ENCODE results near the gene DYNLT5.
"Not testable (repeated sequence)": the region's sequence is repeated elsewhere in the genome, so short reads cannot be mapped to it uniquely, and the experiment has no call there.

Gene DYNLT5

DNA sequence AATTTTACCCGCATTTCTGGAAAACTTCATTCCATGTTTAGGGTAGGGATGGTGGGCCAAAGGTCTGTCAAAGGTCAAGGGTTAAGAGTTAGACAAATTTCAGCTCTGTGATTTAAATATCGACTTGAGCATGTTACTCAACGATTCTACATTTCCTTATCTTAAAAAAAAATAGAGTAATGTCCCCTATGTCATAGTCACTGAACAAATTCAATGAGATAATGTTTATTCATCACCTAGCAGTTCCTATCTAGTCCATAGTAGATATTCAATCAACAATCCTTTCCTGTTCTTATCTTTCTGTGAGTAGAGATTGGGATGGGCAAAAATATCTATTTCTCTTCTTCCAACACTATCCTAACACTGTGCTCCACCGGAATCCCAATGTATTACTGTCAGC is 1.1 kb upstream of the DYNLT5 start:
- DNase-seq = no peak

DNA sequence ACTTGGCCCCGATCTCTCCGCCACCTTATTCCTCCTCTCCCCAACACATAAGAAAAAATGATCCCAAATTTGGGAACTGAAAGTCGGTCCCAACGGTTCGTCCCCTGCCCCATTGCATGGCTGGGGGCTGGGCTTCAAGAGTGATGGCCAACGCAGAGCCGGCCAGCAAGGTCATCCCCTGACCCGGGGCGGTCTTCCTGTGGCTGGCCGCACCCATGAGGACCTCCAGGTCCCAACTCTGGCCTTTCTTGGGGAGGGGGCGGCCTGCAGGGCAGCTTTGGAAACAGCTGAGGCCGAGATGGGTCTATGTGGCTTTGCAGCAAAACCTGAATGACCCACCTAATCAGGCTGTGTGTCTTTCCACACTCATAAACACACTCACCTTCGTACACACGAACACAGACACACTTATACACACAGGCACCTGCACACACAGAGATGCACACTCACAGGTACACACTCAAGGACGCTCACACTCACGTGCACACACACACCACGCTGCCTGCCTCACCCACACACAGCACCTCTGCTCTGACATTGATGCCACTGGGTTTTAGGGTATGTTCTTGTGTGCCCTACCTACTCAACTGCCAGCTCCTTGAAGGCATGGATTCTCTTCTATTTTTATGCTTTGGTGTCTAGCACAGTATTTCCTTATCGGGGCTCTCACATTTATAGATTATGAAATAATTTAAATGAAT is 562 bp downstream of the DYNLT5 start:
- no peak for DNase-seq

DNA sequence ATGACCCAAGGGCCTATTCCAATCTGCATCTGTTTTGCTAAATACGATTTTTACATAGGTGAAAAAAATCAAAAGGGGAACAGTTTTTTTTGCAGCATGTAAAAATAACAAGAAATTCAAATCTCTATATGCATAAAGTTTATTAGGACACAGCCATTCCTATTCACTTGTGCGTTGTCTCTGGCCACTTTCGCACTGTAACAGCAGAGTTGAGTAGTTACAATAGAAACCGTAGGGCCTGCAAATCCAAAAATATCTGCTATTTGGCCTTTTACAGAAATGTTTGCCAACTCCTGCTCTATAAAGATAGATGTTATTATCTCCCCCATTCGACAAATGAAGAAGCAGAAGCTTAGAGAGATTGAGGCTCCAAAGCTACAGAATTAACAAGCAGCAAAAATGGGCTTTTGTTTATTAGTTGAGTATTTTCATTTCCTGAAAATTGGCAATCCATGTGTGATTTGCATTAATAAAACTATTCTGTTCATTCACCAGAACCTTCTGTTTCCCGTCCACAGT is 5.5 kb downstream of the DYNLT5 start:
- no peak for DNase-seq

DNA sequence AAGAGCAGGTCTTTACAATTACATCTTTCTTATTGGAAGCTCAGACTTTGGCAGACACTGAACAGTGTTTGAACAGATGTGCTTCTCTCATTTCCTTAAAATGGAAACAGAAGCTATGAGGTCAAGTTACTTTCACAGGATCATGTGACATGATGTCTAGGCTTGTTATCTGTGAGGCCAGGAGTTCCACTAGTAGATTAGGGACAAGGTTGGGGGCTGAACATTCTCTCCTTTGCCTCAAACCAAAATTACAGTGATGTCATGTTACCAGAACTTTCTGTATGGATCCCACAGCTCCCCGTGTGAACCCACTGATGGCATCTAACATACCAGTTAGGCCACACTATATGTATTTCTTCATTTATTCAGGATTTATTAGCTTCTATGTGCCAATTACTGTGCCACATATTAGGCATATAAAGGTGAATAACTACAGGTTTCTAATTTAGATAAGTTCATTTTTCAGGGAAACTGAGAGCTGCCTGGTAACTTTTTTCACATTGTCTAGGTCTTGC is 6.0 kb downstream of the DYNLT5 start:
- DNase-seq = no peak

DNA sequence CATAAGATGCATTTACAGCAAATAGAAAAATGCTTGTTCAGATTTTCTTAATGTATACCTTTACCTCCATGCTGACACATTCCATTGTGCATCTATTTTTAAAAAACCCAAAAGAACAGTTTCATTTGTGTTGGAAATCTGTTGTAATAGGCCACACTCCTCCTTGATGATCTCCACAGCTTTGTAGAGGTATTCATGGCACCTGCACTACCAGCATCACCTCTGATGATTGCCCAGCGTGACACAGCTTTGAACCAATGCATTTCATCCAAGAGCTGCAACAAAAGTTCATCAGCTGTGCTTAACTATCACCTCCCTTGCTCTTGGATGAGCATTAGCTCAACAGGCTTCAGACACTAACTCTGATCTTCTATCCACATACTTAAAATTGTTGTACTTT is 8.2 kb downstream of the DYNLT5 start:
- DNase-seq = no peak

DNA sequence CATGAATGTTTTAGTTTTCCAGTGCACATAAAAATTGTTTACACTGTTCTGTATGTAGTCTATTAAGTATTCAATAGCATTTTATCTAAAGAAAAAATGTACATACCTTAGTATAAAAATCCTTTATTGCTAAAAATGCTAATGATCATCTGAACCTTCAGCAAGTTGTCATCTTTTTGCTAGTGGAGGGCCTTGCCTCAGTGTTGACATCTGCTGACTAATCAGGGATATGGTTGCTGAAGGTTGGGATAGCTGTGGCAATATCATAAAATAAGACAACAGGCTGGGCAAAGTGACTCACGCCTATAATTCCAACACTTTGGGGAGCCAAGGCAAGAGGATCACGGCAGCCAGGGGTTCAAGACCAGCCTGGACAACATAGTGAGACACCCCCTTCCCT is 9.0 kb downstream of the DYNLT5 start:
- DNase-seq = peak; percentile 26

DNA sequence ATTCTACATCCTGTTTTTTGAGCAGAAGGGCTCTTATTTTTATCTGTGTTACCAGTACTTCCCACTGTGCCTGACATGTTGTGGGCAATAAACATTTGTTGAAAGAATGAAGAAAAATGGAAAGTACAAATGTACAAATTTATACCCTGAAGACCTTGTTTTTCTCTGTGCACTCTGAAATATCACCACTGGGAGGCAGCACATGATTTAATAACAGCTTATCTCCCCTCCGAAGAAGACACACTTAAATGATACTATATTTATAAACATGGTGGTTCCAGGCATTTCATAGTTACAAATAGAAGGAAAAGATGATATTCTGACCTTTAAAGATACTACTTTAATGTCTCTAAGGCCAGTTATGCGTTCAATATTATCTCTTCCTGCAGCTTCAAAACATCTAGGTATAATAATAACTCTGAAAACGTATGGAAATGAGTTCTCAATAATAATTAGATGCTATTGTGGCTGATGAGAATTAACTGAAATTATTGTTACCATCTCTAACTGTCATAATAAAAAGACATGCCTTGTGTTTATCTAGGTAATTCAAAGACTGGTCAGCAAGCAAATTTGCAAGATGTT is 12.8 kb downstream of the DYNLT5 start:
- DNase-seq = peak; percentile 56

DNA sequence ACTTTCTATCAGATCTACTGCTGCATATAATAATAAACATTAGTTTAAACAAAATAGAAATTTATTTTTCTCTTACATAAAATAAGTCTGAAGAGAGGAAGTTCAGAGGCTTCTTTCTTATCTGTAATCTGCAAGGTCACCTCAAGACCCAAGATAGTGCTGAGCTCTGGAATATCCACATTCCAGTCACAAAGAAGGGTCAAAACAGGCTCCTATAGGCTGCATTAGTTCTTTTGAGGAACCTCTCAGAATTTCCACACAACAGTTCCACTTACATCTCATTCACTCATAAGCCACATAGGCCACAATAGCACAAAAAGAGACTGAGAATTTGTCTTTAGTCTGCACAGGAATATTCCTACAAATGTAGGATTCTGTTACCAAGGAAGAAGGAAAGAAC is 15.4 kb downstream of the DYNLT5 start:
- no peak for DNase-seq

DNA sequence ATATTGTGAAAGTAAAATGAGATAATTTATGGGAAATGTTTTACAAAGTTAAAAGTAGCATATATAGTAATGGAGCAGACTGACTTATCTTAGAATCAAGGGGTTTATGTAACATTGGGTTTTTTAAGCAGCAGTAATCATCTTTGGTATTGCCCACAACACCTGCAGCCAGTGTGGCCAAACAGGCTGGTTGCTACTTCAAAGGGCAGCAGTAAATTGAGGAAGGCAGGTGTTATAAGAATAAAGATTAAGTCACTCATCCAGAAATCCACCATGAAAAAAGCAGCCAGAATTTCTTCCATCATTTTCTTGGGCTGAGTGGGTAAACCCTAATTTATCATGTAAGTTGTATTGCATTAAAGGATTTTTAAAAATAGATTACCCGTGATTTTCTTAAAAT is 16.7 kb downstream of the DYNLT5 start:
- DNase-seq = no peak

DNA sequence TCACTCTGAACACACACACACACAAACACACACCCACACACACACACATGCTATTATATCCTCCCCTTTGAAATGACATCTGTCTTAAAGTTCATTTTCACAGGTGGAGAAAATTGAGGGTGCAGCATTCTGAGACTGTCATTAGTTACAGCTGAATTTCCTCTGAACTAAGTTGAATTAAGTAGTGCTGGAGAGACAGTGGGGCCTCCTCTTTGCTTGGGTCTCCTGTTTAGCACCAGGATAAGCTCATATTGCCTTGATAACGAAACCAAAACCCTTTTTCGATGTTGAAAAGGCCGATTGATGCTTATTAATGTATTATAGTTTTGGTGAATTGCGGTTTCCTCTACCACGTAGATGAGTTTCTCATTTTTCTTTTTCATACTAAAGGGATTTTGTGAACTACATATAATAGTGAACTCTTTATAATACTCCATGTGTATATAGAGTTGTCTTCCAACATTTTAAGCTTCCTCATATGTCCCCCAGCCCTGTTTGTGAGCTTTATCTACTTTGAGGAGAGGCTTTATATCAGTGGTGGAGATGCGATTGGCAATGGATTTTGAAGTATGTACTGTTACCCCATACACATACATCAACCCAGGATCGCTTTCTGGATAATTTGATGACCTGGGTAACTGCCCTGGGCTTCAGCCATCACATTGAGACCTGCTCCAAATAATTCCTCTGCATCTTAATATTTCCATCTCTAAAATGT is 17.4 kb downstream of the DYNLT5 start:
- DNase-seq = no peak

DNA sequence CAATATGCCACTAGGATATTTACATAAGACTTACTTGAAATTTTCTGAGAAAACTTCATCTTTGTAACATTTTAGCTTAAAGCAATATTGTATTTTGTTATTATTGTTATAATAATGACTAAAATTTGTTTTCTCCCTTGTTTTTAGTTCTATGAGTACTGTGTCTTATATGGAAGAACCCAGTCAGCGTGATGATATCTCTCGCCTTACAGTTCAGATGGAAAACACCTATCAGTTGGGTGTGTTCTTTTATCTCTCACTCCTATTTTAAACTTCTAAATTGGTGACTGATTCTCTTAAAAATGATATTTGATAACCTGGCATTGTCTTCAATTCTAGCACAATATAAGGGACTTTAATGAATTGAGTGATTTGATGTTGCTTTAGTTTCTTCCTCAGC is 18.0 kb downstream of the DYNLT5 start:
- no peak for DNase-seq

DNA sequence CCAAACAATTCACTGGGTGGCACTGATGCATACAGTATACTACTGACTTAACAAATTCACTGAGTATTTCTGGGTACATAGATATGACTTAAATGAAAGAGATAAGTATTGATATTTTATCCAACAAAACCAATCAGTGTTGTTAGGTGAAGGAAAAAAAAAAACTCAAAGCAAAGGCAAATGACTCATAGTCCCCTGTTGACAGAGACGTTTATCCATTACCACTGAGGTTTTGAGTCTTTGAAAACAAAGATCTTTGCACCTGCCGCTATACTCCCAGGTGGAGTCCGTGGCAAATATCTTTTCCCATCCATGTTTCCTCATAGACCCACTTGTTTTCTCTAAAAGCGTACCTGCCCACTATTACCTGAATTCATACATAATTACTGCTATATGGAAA is 18.4 kb downstream of the DYNLT5 start:
- DNase-seq = no peak

DNA sequence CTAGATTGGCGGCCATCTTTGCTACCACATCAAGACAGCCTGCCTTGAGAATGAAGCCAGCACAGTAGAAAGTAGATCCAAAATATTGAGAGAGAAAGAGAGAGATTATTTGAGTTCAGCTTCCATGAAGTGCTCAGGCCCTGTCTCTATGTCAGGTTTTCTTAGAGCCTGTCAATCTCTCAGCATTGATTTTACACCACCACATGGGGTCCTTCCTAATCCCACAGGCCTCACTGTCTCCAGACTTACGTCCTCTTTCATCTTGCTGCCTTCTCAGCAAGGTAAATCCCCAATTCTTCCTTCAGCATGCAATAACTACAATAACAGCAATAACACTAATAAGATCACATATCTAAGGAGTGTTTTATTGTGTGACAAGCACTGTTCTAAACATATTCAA is 21.0 kb downstream of the DYNLT5 start:
- DNase-seq = no peak

DNA sequence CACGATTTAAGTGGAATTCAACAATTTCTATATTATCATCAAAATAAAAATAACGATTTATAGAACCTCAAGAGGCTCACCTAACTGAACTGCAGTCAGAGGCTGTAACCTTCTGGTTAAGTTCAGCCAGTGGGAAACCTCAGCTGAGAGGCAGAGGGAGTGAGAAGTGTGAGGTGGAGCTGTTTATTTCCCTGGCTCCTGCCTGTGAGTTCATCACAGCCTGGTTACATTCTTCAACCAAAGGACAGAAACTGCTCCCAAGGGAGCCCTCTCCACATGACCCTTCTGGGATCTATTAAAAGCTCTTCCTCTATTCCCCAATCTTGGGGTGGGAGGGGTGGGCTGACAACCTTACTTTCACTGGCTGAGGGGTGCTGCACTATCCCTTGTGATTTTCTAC is 22.2 kb downstream of the DYNLT5 start:
- DNase-seq = no peak

DNA sequence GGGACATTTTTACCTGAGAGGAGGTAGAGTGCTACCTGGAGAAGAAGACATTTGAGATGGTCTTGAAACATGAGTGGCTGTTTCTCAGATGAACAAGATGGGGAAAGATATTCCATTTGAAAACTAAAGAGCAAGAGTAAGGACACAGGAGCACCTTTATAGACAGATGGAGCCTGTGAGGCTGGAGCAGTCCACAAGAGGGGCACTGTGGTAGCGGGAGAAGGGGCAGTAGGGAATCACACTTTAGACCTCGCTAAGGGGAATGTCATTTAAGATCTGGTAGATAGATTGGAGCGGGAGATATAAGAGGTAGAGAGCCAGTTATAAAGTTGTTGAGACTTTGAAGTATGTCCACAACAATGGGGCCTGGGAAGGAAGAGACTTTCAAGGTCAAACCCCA is 23.4 kb downstream of the DYNLT5 start:
- DNase-seq = no peak

DNA sequence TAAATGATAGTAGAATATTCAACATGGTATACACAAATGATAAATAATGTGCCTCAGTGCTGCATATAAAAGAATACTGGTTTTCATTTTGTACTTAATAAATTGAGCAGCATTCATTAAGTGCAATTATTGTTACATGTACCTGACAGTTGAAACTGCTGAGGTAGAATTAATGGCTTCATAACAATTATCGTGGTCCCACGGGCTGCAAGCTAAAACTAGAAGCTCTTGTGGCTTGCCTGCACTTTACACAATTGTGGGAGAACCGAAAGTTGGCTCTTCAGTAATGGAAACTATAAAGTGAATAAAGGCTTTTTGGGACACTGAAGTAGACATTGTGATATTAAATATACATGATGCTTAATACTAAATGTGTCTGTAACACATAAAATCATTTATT is 25.6 kb downstream of the DYNLT5 start:
- DNase-seq = no peak

DNA sequence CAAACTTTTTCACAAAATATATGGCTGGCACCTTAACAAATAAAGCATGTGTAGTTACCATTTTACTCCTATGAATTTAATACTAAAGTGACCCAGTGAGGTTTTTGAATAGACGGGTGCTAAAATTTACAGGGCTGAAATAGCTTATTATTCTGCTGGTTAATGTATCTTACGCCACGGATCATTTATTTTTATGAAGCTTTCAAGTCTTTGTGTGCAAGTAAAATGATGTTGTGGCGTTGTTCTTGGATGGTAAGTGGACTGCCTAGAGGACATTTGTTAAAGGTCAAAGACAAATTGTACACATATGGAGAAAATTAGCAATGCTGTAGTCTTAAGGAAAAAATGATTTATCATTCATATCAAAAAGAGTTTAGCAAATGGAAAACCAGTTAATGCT is 26.0 kb downstream of the DYNLT5 start:
- DNase-seq = no peak

DNA sequence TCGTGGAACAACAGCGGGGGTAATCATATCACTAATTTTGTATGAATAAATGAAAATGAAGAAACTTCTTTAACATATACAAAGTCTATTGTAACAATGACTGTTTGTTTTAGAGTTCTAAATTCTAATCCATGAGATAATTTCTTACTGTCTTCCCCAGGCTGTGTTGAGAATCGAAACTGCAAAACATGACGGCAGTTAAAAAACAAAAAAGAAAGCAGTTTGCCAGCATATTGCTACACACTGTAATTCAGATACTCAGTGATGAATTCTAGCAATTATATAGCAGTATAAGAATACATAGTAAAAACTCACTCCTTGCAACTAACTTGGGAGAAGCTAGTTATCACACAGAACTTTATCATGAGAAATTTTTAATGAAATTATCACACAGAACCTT is 26.7 kb downstream of the DYNLT5 start:
- DNase-seq = no peak

DNA sequence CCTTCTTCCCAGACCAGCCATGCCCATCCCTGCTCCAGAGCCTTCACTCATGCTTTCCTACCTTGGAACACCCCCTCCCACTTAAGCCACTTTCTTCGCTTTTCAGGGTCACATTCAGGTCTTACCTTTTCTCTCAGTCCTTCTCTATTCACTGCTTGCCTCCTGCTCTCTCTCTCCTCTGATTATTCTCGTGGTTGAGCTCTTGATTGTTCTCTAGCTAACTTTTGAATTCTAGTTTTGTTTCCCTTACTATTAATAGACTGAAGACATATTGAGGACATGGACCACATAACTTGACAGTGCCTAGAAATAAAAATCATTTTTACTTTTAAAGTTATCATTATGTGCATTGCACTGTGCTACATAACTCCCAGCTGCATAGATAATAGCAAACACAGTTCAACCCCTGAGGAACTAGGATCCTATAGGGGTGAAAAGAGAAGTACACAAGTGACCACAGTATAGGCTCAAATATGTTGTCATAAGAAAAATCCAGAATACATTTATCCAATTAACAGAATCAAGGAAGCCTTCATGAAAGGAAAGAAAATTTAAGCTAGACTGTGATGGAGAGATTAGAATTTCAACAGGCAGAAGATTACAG is 27.3 kb downstream of the DYNLT5 start:
- DNase-seq = no peak

DNA sequence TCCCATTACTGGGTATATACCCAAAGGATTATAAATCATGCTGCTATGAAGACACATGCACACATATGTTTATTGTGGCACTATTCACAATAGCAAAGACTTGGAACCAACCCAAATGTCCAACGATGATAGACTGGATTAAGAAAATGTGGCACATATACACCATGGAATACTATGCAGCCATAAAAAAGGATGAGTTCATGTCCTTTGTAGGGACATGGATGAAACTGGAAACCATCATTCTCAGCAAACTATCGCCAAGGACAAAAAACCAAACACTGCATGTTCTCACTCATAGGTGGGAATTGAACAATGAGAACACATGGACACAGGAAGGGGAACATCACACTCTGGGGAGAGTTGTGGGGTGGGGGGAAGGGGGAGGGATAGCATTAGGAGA is 33.5 kb downstream of the DYNLT5 start:
- not testable (repeated sequence) for DNase-seq

DNA sequence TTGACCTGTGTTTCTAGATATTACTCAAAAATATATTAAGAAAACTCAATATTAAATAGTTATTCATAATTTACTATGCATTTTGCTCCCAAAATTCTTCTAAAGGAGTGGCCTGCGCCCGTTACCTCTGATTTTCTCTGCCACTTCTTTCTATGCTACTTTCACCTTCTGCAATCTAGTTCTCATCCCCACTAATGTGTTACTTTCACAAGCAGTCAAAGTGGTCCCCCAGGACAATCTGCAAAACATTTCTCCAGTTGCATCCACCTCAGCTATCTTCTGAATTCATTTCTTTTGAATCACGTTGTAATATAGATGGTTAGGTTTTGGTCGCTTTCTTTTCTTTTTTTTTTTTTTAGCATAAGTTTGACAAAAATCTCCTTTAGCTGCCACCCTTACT is 35.4 kb downstream of the DYNLT5 start:
- no peak for DNase-seq

DNA sequence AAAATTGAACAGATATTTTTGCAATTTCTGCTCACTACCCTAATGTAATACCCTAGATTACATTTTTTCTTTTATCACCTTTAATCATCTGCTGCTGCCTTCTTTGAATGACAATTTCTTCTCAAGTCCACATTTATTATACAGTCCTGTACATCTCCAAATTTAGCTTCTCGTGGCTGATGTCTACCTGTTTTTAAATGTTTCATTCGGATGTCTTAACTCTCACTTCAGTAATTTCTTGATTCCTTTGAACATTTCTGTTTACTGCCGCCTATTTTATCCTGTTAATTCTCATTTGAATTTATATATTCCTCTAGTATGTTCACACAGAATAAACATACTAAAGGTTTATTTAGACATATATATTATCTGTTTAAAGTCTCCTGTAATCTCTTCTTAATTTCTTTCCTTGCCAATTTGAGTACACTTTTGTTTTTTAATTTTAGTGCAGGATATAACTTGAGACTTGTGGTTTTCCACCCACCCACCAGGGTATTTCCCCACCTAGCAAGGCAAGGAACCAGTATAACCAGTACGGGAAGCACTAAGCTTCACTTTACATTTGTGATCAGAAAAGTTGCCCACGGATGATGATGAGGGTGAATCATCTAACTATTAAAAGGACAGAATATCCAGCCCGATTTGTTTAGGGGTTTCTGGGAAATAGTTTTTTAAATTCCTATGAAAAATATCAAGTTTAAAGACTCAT is 36.1 kb downstream of the DYNLT5 start:
- DNase-seq = no peak

Data from EL (cell line).